Neuronal stem cell (in vitro differentiated cells): Measurements from ENCODE around the gene SLIT3.

Experiments
- DNase-seq: peaks from one replicate; pipeline ENCODE4 v3.0.0-alpha.2; 2013; ENCODE audit warnings: low spot score
- H2AFZ ChIP-seq: one replicate; pipeline ENCODE4 v1.6.1; 2013; ENCODE audit warnings: mild to moderate bottlenecking, low read length, inconsistent platforms
- H2AK5ac ChIP-seq: 2 replicates; pipeline ENCODE4 v1.6.1; 2013; ENCODE audit warnings: low read depth, mild to moderate bottlenecking, inconsistent platforms, low read length, moderate library complexity, mixed read lengths
- H2BK120ac ChIP-seq: 2 replicates; pipeline ENCODE4 v1.6.1; 2013; ENCODE audit warnings: low read depth, mild to moderate bottlenecking, inconsistent platforms, low read length, moderate library complexity, mixed read lengths
- H2BK12ac ChIP-seq: one replicate; pipeline ENCODE4 v1.6.1; 2013; ENCODE audit warnings: low read length, inconsistent platforms
- H2BK15ac ChIP-seq: 2 replicates; pipeline ENCODE4 v1.6.1; 2013; ENCODE audit warnings: mild to moderate bottlenecking, low read length, inconsistent platforms, mixed read lengths
- H2BK5ac ChIP-seq: one replicate; pipeline ENCODE4 v1.6.1; 2013; ENCODE audit warnings: inconsistent platforms, mild to moderate bottlenecking, low read length, moderate library complexity
- H3K14ac ChIP-seq: one replicate; pipeline ENCODE4 v1.6.1; 2013; ENCODE audit warnings: low read length, inconsistent platforms
- H3K18ac ChIP-seq: 2 replicates; pipeline ENCODE4 v1.6.1; 2013; ENCODE audit warnings: low read length, inconsistent platforms
- H3K23ac ChIP-seq: 2 replicates; pipeline ENCODE4 v1.6.1; 2013; ENCODE audit warnings: low read depth, mild to moderate bottlenecking, mixed read lengths, low read length, inconsistent platforms; ENCODE audit not compliant: poor library complexity
- H3K27ac ChIP-seq: replicated peaks from 3 replicates; pipeline ENCODE4 v1.5.1; 2013; ENCODE audit warnings: low read length, inconsistent platforms
- H3K27me3 ChIP-seq, 3 experiments: 2 replicates each; pipeline ENCODE4 v1.6.1; 2013; ENCODE audit warnings: low read length in 3 of 3, mild to moderate bottlenecking in 2 of 3, inconsistent platforms in 1 of 3, low read depth in 1 of 3, mixed read lengths in 1 of 3, moderate library complexity in 1 of 3; ENCODE audit not compliant: control insufficient read depth in 3 of 3, insufficient read depth in 3 of 3
- H3K36me3 ChIP-seq, 2 donors: replicated peaks in 1 of 2; 2 replicates each; pipeline ENCODE4 v1.6.1; 2013; ENCODE audit warnings: low read length in 2 of 2; ENCODE audit not compliant: control insufficient read depth in 2 of 2, insufficient read depth in 2 of 2
- H3K4ac ChIP-seq: 2 replicates; pipeline ENCODE4 v1.6.1; 2013; ENCODE audit warnings: inconsistent platforms, mild to moderate bottlenecking, low read length, moderate library complexity
- H3K4me1 ChIP-seq, 2 donors: 1 replicate in 1 of 2; 2 replicates in 1 of 2; pipeline ENCODE4 v1.6.1; 2013; ENCODE audit warnings: low read length in 2 of 2, low read depth in 1 of 2; ENCODE audit not compliant: control insufficient read depth in 2 of 2, insufficient read depth in 1 of 2
- H3K4me2 ChIP-seq: one replicate; pipeline ENCODE4 v1.6.1; 2013; ENCODE audit warnings: mild to moderate bottlenecking, low read length, inconsistent platforms; ENCODE audit not compliant: insufficient read depth, poor library complexity, severe bottlenecking
- H3K4me3 ChIP-seq, 2 donors: 2 replicates each; pipeline ENCODE4 v1.5.1; 2013; ENCODE audit warnings: low read length in 2 of 2, mild to moderate bottlenecking in 2 of 2, inconsistent platforms in 1 of 2, moderate library complexity in 1 of 2
- H3K79me1 ChIP-seq: one replicate; pipeline ENCODE4 v1.6.1; 2013; ENCODE audit warnings: low read depth, mild to moderate bottlenecking, inconsistent platforms, low read length, moderate library complexity
- H3K9ac ChIP-seq: one replicate; pipeline ENCODE4 v1.6.1; 2013; ENCODE audit warnings: mild to moderate bottlenecking, low read depth, low read length, inconsistent platforms; ENCODE audit not compliant: poor library complexity
- H3K9me3 ChIP-seq, 2 donors: replicated peaks in 1 of 2; 2 replicates each; pipeline versions ENCODE3 to v1.6.1; 2013; ENCODE audit warnings: low read length in 2 of 2, mild to moderate bottlenecking in 2 of 2, inconsistent platforms in 1 of 2, low read depth in 1 of 2, mixed read lengths in 1 of 2, moderate library complexity in 1 of 2; ENCODE audit not compliant: control insufficient read depth in 2 of 2, insufficient read depth in 1 of 2
- H4K8ac ChIP-seq: one replicate; pipeline ENCODE4 v1.6.1; 2013; ENCODE audit warnings: low read depth, mild to moderate bottlenecking, inconsistent platforms, low read length, moderate library complexity
- H4K91ac ChIP-seq: one replicate; pipeline ENCODE4 v1.6.1; 2013; ENCODE audit warnings: low read length, low read depth, mild to moderate bottlenecking, inconsistent platforms; ENCODE audit not compliant: poor library complexity
- WGBS, 2 donors: extraction: QIAGEN DNeasy Blood & Tissue Kit; methylation state at CpG; one replicate each; pipeline ENCODE4 v1.1.7; 2013; ENCODE audit warnings: missing lambda C conversion rate in 2 of 2, mixed read lengths in 1 of 2; ENCODE audit not compliant: insufficient read length in 2 of 2, insufficient replicate concordance in 1 of 2; ENCODE audit errors: extremely low coverage in 2 of 2; 5-methylcytosine and 5-hydroxymethylcytosine counted together

The SLIT3 gene

DNA sequence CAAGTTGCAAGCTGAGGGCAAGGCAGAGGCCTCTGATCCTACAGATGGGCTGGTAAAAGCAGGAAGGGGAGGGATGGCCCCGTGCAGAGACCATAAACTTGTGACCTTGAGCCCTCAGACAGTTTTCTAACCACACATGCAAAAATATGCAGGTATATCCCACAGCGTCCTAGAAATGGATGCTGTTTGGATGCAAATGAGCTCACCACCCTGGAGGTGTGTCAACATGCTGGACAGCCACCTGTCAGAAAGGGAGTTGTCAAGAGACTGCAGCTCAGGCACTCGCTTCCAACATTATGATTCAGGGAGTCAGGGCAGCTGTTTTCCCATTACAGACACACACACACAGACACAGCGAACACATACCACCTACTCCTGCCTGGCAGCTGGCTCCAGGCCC lies 624.4 kb downstream of the SLIT3 start:
- no peak overlapping the region for H4K8ac ChIP-seq
- WGBS, 2 donors: no CpG with 5 or more reads among the region's 4 CpGs
- no peaks in the 10 kb centered on the region for H3K9me3 ChIP-seq
- H3K4ac ChIP-seq: no peak overlapping the region
- peak overlapping the region; percentile 50 for H3K23ac ChIP-seq
- H2BK15ac ChIP-seq: no peak overlapping the region
- peaks cover 0 to 3% of the 10 kb centered on the region in 2 donors for H3K4me1 ChIP-seq
- no peak overlapping the region for H2AK5ac ChIP-seq
- H3K9ac ChIP-seq: no peak overlapping the region
- no peaks in the 10 kb centered on the region for H3K27me3 ChIP-seq
- no peak overlapping the region for H2BK120ac ChIP-seq
- H4K91ac ChIP-seq: no peak overlapping the region
- no peak overlapping the region for H2BK5ac ChIP-seq
- H3K79me1 ChIP-seq: no peaks in the 10 kb centered on the region
- H3K18ac ChIP-seq: no peak overlapping the region
- H2AFZ ChIP-seq: no peak overlapping the region
- H3K27ac ChIP-seq: no peak overlapping the region
- no peak for DNase-seq
- no peak overlapping the region for H3K4me3 ChIP-seq
- no peak overlapping the region for H3K4me2 ChIP-seq
- H3K14ac ChIP-seq: no peak overlapping the region
- H3K36me3 ChIP-seq: no peaks in the 10 kb centered on the region
- H2BK12ac ChIP-seq: no peak overlapping the region

DNA sequence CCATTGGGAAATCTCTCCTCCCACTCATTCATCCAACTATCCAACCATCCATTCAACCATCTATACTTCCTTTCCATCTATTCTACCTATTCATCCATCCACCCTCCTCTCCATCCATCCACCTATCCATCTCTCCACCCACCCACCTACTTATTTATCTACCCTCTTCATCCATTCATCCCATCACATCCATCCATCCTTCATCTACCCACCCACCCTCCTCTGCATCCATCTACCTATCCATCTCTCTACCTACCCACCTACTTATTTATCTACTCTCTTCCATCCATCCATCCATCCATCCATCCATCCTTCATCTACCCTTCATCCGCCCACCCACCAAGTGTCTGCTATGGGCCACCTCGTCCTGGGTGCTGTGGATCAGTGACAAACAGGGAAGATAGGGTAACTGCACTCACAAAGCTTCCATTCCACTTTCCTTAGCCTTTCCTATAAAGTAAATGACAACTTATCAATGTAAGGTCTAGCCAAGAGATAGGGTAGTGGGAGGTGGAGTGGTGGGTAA lies 625.0 kb downstream of the SLIT3 start:
- no peak for DNase-seq
- Histone ChIP-seq H4K91ac (no peak overlapping the region), H2BK120ac (no peak overlapping the region), H3K79me1 (no peaks in the 10 kb centered on the region), H3K4ac (no peak overlapping the region), H3K27ac (no peak overlapping the region), H3K36me3 (no peaks in the 10 kb centered on the region), H2BK15ac (no peak overlapping the region), H3K14ac (no peak overlapping the region), H4K8ac (no peak overlapping the region), H3K23ac (no peak overlapping the region), H3K4me3 (no peak overlapping the region), H3K27me3 (no peaks in the 10 kb centered on the region), H3K4me2 (no peak overlapping the region), H3K9me3 (no peaks in the 10 kb centered on the region), H2BK12ac (no peak overlapping the region), H2AFZ (no peak overlapping the region), H2BK5ac (no peak overlapping the region), H3K18ac (no peak overlapping the region), H3K4me1 (peaks cover 0 to 6% of the 10 kb centered on the region in 2 donors), H2AK5ac (no peak overlapping the region), H3K9ac (no peak overlapping the region)
- 100% methylated on average over 1 of the region's 2 CpGs; no CpG with 5 or more reads in 1 of the 2 donors for WGBS, 2 donors

DNA sequence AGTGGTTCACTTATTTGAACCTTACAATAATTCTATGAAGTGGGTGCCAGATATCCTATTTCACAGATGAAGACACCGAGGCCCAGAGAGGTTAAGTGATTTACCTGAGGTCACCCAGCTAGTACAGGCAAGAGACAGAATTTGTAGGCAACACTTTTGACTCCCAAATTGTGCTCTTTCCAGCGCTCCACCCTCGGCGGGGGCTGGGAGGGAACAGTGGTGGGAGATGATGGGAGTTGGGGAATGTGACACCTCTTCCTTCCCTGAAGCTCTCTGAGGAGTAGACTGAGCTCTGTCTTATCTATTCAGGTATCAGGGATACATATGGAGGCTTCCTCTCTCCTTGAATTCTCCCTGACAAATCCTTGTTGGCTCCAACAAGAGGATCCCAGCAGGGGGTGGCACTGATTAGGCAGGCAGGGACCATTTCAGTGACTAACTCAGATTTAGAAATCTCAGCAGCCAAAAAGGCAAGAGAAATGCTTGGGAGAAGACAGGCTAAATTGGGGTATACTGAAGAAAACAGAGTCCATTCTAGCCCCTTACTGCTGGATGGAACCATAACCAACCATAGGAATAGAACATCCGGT lies 626.0 kb downstream of the SLIT3 start:
- Histone ChIP-seq H2BK120ac (no peak overlapping the region), H3K14ac (no peak overlapping the region), H3K4me2 (no peak overlapping the region), H3K9me3 (no peaks in the 10 kb centered on the region), H3K36me3 (no peaks in the 10 kb centered on the region), H2AK5ac (no peak overlapping the region), H3K23ac (no peak overlapping the region), H3K79me1 (no peaks in the 10 kb centered on the region), H4K8ac (no peak overlapping the region), H3K27me3 (no peaks in the 10 kb centered on the region), H3K18ac (no peak overlapping the region), H2AFZ (no peak overlapping the region), H2BK5ac (no peak overlapping the region), H3K27ac (no peak overlapping the region), H3K4me1 (peaks cover 0 to 6% of the 10 kb centered on the region in 2 donors), H2BK15ac (no peak overlapping the region), H3K4ac (no peak overlapping the region), H2BK12ac (no peak overlapping the region), H3K9ac (no peak overlapping the region), H4K91ac (no peak overlapping the region), H3K4me3 (no peak overlapping the region)
- DNase-seq: no peak
- WGBS, 2 donors: no CpG with 5 or more reads among the region's 5 CpGs

DNA sequence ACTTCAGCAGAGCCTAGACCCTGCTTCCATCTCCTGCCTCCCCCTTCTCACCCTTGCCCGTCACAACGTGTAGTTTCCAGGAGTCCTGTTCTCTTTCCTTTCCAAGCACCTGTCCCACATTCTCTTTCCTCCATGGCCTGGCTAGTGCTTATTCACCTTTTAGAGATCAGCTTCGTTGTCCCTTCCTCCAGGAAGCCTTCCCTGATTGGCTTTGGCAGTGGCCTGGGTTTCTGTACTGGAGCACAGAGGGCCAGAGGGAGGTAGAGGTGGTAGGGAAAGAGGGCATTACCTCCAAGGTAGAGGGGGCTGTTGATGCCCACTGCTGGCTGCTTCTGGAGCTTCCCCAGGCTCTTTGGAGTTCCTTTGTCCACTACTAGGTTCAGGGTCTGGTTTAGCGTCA lies 628.1 kb downstream of the SLIT3 start:
- H4K8ac ChIP-seq: no peak overlapping the region
- no peak overlapping the region for H3K14ac ChIP-seq
- H4K91ac ChIP-seq: no peak overlapping the region
- no peak overlapping the region for H3K4me3 ChIP-seq
- WGBS, 2 donors: no CpG with 5 or more reads among the region's 4 CpGs
- no peak overlapping the region for H2BK12ac ChIP-seq
- H3K18ac ChIP-seq: no peak overlapping the region
- no peaks in the 10 kb centered on the region for H3K79me1 ChIP-seq
- no peak overlapping the region for H2BK15ac ChIP-seq
- H3K9me3 ChIP-seq: no peaks in the 10 kb centered on the region
- H3K27me3 ChIP-seq: no peaks in the 10 kb centered on the region
- H3K4me1 ChIP-seq: peaks cover 0 to 6% of the 10 kb centered on the region in 2 donors
- H2BK120ac ChIP-seq: no peak overlapping the region
- no peak for DNase-seq
- H3K4ac ChIP-seq: no peak overlapping the region
- no peak overlapping the region for H2AK5ac ChIP-seq
- H3K23ac ChIP-seq: no peak overlapping the region
- no peak overlapping the region for H3K9ac ChIP-seq
- no peak overlapping the region for H2AFZ ChIP-seq
- no peaks in the 10 kb centered on the region for H3K36me3 ChIP-seq
- H2BK5ac ChIP-seq: no peak overlapping the region
- H3K4me2 ChIP-seq: no peak overlapping the region
- H3K27ac ChIP-seq: no peak overlapping the region
